ENCODE data around the gene ANO6.

DNA sequence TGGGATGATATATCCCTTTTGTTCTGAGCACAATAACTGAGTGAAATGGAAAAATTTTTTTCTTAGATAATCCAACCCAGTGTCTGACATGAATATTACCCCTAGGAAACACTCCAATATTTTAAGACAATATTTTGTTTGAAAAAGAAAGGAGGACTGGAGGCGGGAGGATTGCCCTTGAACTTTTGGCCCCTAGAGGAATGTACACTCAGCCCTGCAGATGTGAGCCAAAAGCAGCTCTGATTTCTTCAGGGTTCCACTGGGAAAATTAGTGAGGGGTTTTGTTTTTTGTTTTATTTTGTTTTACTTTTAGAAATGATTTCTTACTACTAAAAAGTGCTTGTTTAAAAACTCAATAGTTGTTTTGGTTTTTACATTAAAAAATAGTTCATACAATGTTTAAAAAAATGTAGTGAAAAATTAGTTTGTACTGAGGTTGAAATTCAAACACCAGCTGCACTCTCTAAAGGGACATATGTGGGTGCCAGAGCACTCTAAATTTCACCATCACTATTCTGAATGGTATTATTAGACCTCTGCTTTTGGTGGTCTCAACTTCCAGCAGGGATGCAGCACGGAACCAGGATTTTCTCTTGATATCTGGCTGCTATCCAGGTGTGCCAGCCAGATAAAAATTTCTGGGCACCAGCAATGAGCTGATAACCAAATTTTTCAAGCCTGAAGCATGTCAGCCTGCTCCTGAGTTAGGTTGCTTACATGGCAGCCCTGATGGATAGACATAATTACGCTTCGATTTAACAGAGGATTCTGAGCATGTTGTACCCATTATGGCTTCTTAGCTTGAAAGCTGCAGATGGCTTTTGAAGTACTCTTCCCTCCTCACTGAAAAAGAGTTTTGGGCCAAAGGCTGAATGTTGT lies 141.9 kb downstream of the ANO6 start:
- TF ChIP-seq POLR2A (IDR thresholded peaks at IDR 0.05) (no peak), CTCF (IDR thresholded peaks at IDR 0.05) (no peak)

All from breast epithelium (tissue), 3 donors.